NCI-H69 (cell line): Measurements from ENCODE around the gene ADM.
A peak's percentile ranks its signal among the peaks of the same experiment; 100 is the strongest.

ENCODE experiments used
- DNase-seq: peaks from one replicate; lab custom pipeline; 2025; lab: John Stamatoyannopoulos, UW

The ADM gene

GRCh38 chr11:10328314-10329098, 23.6 kb downstream of the ADM start:
- no peak for DNase-seq

- no peak for DNase-seq
Measured at GRCh38 chr11:10329356-10329755, 24.5 kb downstream of the ADM start.

DNA sequence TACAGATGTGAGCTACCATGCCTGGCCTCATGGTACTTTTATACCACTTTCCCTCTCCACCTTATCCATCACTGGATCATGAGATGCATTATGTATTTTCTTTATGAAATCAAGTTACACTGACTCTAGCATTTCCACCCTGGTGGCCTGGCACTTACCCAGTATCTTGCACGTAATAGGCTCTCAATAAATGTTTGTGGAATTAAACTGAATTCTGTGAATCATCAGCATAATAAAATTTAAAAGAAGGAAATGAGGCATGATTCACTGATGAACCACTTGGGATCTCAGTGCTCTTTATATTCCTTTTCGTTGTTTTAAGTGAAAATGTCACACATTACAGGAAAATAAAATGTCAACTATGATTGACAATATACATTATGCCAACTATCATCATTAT, 25.1 kb downstream of the ADM start:
- no peak for DNase-seq

- DNase-seq, result no peak
Measured at GRCh38 chr11:10331548-10332289, 26.8 kb downstream of the ADM start.

- no peak for DNase-seq
Measured at GRCh38 chr11:10333490-10333889, 28.6 kb downstream of the ADM start.

- DNase-seq, result no peak
Measured at GRCh38 chr11:10338287-10338686, 33.4 kb downstream of the ADM start.

DNA sequence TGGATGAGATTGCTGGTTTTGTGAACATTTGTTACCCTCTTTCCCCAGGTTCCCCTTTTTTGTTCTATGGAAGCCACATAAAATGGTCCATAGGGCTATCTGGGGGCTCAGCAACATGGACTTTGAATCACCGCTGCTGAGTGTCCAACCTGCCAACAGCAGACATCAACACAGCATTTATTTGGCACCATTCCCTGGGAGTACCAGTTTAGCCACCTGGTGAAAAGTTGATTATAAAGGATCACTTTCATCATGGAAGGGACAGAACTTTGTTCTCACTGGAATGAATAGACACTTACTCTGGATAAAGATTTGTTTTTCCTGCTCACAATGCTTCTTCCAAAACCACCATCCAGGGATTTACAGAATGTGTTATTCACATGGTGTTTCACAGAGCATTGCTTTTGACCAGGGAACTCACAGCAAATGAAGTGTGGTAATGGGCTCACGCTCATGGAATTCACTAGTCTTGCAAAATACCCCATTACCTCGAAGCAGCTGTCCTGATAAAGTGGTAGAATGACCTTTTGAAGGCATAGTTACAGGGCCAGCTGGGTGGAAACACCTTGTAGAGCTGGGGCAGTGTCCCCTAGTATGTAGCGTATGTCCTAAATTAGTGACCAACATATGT, 43.9 kb downstream of the ADM start:
- peak; percentile 24 for DNase-seq

DNA sequence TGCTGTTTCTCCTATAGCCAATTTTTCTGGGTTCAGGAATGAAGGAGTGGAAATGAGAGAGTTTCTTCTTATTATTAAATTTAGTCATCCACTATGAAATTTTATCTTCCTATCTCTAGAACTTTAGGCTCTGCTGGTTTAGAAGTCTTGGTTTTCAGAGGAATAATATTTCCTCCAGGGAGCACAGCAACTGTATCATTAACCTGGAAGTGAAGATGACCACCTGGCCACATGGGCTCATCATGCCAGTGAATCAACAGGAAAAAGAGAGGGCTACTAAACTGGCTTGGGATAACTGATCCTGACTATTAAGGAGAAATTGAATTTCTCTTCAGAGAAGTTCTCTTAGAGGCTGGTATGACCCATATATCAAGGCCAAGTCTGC, 44.4 kb downstream of the ADM start:
- DNase-seq, result no peak

GRCh38 chr11:10349806-10350205, 44.9 kb downstream of the ADM start:
- peak; percentile 76 for DNase-seq

DNA sequence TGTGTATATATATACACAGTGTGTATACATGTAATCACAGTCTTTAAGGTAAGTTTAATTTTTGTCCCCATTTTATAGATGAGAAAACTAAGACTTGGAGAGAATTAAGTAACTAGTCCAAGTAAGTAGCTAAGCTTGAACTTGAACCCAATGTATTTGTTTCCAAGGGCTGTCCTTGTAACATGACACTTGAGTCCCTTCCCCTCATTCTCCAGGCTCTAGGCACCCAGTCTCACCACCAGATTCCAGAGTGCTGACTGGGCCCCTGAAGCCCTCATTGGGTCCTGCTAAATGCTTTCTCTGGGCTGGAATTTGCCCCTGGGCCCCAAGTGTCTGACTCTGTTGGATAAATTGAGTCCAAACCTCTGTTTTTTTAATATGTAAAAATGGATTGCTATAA, 45.5 kb downstream of the ADM start:
- DNase-seq, result peak; percentile 28

DNA sequence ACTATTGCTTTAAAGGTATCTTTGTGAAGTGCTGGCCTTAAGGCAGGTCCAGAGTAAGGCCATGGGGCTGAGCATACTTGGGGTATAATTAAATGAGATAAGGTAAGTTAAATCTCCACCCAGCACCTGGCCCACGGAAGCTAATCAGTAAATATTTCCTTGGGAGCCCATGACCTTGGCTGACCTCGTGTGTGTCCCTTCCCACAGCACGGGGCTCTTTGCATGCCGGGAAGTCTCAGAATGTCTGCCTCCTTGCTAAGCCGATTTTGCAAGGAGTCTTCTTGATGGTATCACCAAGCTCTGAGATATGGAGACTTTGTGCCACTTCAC, 46.5 kb downstream of the ADM start:
- no peak for DNase-seq

GRCh38 chr11:10351765-10352641, 47.1 kb downstream of the ADM start:
- peak; percentile 94 for DNase-seq

DNA sequence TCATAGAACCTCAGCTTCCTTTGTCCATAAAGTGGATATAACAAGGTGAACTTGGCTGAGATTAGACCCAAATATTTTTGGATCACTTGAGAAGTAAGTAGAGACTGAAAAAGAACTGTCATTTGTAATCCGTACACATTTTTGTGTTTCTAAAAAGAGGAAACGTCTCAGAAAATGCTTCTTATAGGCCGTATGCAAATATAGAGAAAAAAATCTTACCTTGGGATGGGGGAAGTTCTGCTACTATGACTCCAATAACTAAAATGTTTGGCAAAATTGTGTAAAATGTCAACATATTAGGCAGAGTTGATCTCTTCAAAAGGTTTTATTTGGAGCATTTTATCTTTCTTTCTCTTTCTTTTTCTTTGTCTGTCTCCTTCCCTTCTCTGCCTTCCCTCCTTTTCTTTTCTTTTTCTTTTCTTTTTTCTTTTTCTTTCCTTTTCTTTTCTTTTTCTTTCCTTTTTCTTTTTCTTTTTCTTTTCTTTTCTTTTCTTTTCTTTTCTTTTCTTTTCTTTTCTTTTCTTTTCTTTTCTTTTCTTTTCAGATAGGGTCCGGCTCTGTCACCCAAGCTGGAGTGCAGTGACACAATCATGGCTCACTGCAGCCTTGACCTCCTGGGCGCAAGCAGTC, 48.2 kb downstream of the ADM start:
- no peak for DNase-seq

DNA sequence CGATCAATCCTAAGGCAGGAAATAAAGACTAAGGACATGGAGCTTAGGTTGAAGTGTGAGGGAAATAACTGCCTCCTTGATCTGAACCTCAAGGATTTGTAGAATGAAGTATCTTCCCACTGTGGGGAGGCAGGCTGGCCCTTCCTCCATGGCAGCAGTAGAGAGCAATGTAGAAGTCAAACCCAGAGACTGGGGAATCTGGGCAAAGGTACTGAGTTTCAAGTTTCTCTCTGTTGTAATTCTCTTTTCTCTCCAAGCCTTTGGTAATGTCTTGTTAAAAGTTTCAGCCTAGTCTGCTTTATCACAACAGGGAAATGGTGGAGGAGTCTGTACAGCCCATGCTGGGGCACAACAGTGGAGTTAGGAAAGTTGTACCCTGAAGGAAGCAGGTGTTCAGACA, 49.5 kb downstream of the ADM start:
- no peak for DNase-seq

GRCh38 chr11:10355257-10355661, 50.4 kb downstream of the ADM start:
- DNase-seq, result no peak

- DNase-seq, result no peak
Measured at GRCh38 chr11:10356161-10356560, 51.3 kb downstream of the ADM start.
